ENCODE data around the gene AFM.

AFM gene

GRCh38 chr4:73481358-73481757 lies at the start of gene AFM:
AFM (plus strand) TSS chr4:73481745; CDS start chr4:73481776, 31 bp downstream.
- H3K36me3 ChIP-seq (ENCODE audit: control insufficient read depth, low read depth, low read length), result no peaks in the 10 kb centered on the region
- H3K27ac ChIP-seq (ENCODE audit: low read length), result no peak within 1 kb of the TSS
- no peak within 1 kb of the TSS for H3K9ac ChIP-seq (ENCODE audit: low read length)
- H3K27me3 ChIP-seq (ENCODE audit: control insufficient read depth, insufficient read depth, low read length), result no peaks in the 10 kb centered on the region
- no peaks in the 10 kb centered on the region for H3K4me1 ChIP-seq (ENCODE audit: control insufficient read depth, low read depth, low read length)
- no peak within 1 kb of the TSS for H3K4me3 ChIP-seq (ENCODE audit: low read length)
- H3K9me3 ChIP-seq (ENCODE audit: control insufficient read depth, low read depth, low read length), result no peaks in the 10 kb centered on the region

GRCh38 chr4:73431813-73432168 lies 49.8 kb upstream of the AFM start:
- Histone ChIP-seq H3K9me3 (ENCODE audit: control insufficient read depth, low read depth, low read length) (no peaks in the 10 kb centered on the region), H3K4me1 (ENCODE audit: control insufficient read depth, low read depth, low read length) (no peaks in the 10 kb centered on the region), H3K9ac (ENCODE audit: low read length) (no peak overlapping the region), H3K27ac (ENCODE audit: low read length) (no peak overlapping the region), H3K27me3 (ENCODE audit: control insufficient read depth, insufficient read depth, low read length) (no peaks in the 10 kb centered on the region), H3K36me3 (ENCODE audit: control insufficient read depth, low read depth, low read length) (no peaks in the 10 kb centered on the region), H3K4me3 (ENCODE audit: low read length) (no peak overlapping the region)

- H3K4me1 ChIP-seq (ENCODE audit: control insufficient read depth, low read depth, low read length), result no peaks in the 10 kb centered on the region
- no peak overlapping the region for H3K4me3 ChIP-seq (ENCODE audit: low read length)
- H3K36me3 ChIP-seq (ENCODE audit: control insufficient read depth, low read depth, low read length), result no peaks in the 10 kb centered on the region
- no peak overlapping the region for H3K27ac ChIP-seq (ENCODE audit: low read length)
- H3K27me3 ChIP-seq (ENCODE audit: control insufficient read depth, insufficient read depth, low read length), result no peaks in the 10 kb centered on the region
- no peaks in the 10 kb centered on the region for H3K9me3 ChIP-seq (ENCODE audit: control insufficient read depth, low read depth, low read length)
- H3K9ac ChIP-seq (ENCODE audit: low read length), result no peak overlapping the region
These were observed 49.2 kb upstream of the AFM start for GRCh38 chr4:73432169-73433000.

GRCh38 chr4:73433140-73433539 lies 48.4 kb upstream of the AFM start:
- H3K9ac ChIP-seq (ENCODE audit: low read length), result no peak overlapping the region
- H3K9me3 ChIP-seq (ENCODE audit: control insufficient read depth, low read depth, low read length), result no peaks in the 10 kb centered on the region
- no peaks in the 10 kb centered on the region for H3K36me3 ChIP-seq (ENCODE audit: control insufficient read depth, low read depth, low read length)
- H3K27ac ChIP-seq (ENCODE audit: low read length), result no peak overlapping the region
- H3K4me3 ChIP-seq (ENCODE audit: low read length), result no peak overlapping the region
- no peaks in the 10 kb centered on the region for H3K4me1 ChIP-seq (ENCODE audit: control insufficient read depth, low read depth, low read length)
- H3K27me3 ChIP-seq (ENCODE audit: control insufficient read depth, insufficient read depth, low read length), result no peaks in the 10 kb centered on the region

- no peaks in the 10 kb centered on the region for H3K27me3 ChIP-seq (ENCODE audit: control insufficient read depth, insufficient read depth, low read length)
- H3K9me3 ChIP-seq (ENCODE audit: control insufficient read depth, low read depth, low read length), result no peaks in the 10 kb centered on the region
- H3K9ac ChIP-seq (ENCODE audit: low read length), result no peak overlapping the region
- H3K36me3 ChIP-seq (ENCODE audit: control insufficient read depth, low read depth, low read length), result no peaks in the 10 kb centered on the region
- no peak overlapping the region for H3K27ac ChIP-seq (ENCODE audit: low read length)
- H3K4me1 ChIP-seq (ENCODE audit: control insufficient read depth, low read depth, low read length), result no peaks in the 10 kb centered on the region
- no peak overlapping the region for H3K4me3 ChIP-seq (ENCODE audit: low read length)
These were observed 47.2 kb upstream of the AFM start for GRCh38 chr4:73434311-73434710.

- Histone ChIP-seq H3K4me3 (ENCODE audit: low read length) (no peak within 1 kb of the TSS), H3K27me3 (ENCODE audit: control insufficient read depth, insufficient read depth, low read length) (no peaks in the 10 kb centered on the region), H3K9me3 (ENCODE audit: control insufficient read depth, low read depth, low read length) (no peaks in the 10 kb centered on the region), H3K27ac (ENCODE audit: low read length) (no peak within 1 kb of the TSS), H3K9ac (ENCODE audit: low read length) (no peak within 1 kb of the TSS), H3K36me3 (ENCODE audit: control insufficient read depth, low read depth, low read length) (no peaks in the 10 kb centered on the region), H3K4me1 (ENCODE audit: control insufficient read depth, low read depth, low read length) (no peaks in the 10 kb centered on the region)
These were observed 45.6 kb upstream of the AFM start, which contains the start of gene AFP for GRCh38 chr4:73435984-73436383. AFP (plus strand) TSS chr4:73436221; CDS start chr4:73436263, 42 bp downstream.

GRCh38 chr4:73436674-73437557 lies 44.6 kb upstream of the AFM start:
- Histone ChIP-seq H3K36me3 (ENCODE audit: control insufficient read depth, low read depth, low read length) (no peaks in the 10 kb centered on the region), H3K27ac (ENCODE audit: low read length) (no peak overlapping the region), H3K9ac (ENCODE audit: low read length) (no peak overlapping the region), H3K27me3 (ENCODE audit: control insufficient read depth, insufficient read depth, low read length) (no peaks in the 10 kb centered on the region), H3K9me3 (ENCODE audit: control insufficient read depth, low read depth, low read length) (no peaks in the 10 kb centered on the region), H3K4me3 (ENCODE audit: low read length) (no peak overlapping the region), H3K4me1 (ENCODE audit: control insufficient read depth, low read depth, low read length) (no peaks in the 10 kb centered on the region)

- Histone ChIP-seq H3K9me3 (ENCODE audit: control insufficient read depth, low read depth, low read length) (no peaks in the 10 kb centered on the region), H3K36me3 (ENCODE audit: control insufficient read depth, low read depth, low read length) (no peaks in the 10 kb centered on the region), H3K27ac (ENCODE audit: low read length) (no peak overlapping the region), H3K4me3 (ENCODE audit: low read length) (no peak overlapping the region), H3K4me1 (ENCODE audit: control insufficient read depth, low read depth, low read length) (no peaks in the 10 kb centered on the region), H3K27me3 (ENCODE audit: control insufficient read depth, insufficient read depth, low read length) (no peaks in the 10 kb centered on the region), H3K9ac (ENCODE audit: low read length) (no peak overlapping the region)
These were observed 44.0 kb upstream of the AFM start for GRCh38 chr4:73437558-73437956.

- Histone ChIP-seq H3K9me3 (ENCODE audit: control insufficient read depth, low read depth, low read length) (no peaks in the 10 kb centered on the region), H3K9ac (ENCODE audit: low read length) (no peak overlapping the region), H3K4me1 (ENCODE audit: control insufficient read depth, low read depth, low read length) (no peaks in the 10 kb centered on the region), H3K36me3 (ENCODE audit: control insufficient read depth, low read depth, low read length) (no peaks in the 10 kb centered on the region), H3K4me3 (ENCODE audit: low read length) (no peak overlapping the region), H3K27me3 (ENCODE audit: control insufficient read depth, insufficient read depth, low read length) (no peaks in the 10 kb centered on the region), H3K27ac (ENCODE audit: low read length) (no peak overlapping the region)
These were observed 43.5 kb upstream of the AFM start for GRCh38 chr4:73438048-73438447.

GRCh38 chr4:73438582-73439215 lies 42.8 kb upstream of the AFM start:
- Histone ChIP-seq H3K4me1 (ENCODE audit: control insufficient read depth, low read depth, low read length) (no peaks in the 10 kb centered on the region), H3K36me3 (ENCODE audit: control insufficient read depth, low read depth, low read length) (no peaks in the 10 kb centered on the region), H3K27me3 (ENCODE audit: control insufficient read depth, insufficient read depth, low read length) (no peaks in the 10 kb centered on the region), H3K4me3 (ENCODE audit: low read length) (no peak overlapping the region), H3K9me3 (ENCODE audit: control insufficient read depth, low read depth, low read length) (no peaks in the 10 kb centered on the region), H3K27ac (ENCODE audit: low read length) (no peak overlapping the region), H3K9ac (ENCODE audit: low read length) (no peak overlapping the region)

GRCh38 chr4:73439445-73439844 lies 42.1 kb upstream of the AFM start:
- no peak overlapping the region for H3K4me3 ChIP-seq (ENCODE audit: low read length)
- no peaks in the 10 kb centered on the region for H3K36me3 ChIP-seq (ENCODE audit: control insufficient read depth, low read depth, low read length)
- no peaks in the 10 kb centered on the region for H3K27me3 ChIP-seq (ENCODE audit: control insufficient read depth, insufficient read depth, low read length)
- no peak overlapping the region for H3K9ac ChIP-seq (ENCODE audit: low read length)
- H3K27ac ChIP-seq (ENCODE audit: low read length), result no peak overlapping the region
- H3K9me3 ChIP-seq (ENCODE audit: control insufficient read depth, low read depth, low read length), result no peaks in the 10 kb centered on the region
- H3K4me1 ChIP-seq (ENCODE audit: control insufficient read depth, low read depth, low read length), result no peaks in the 10 kb centered on the region
